ENCODE data around the gene NAT8. TPM values are rescaled to one million over a fixed set of nuclear protein-coding genes. Genes with fewer than 3 reads are reported as not detected.
"Not testable (repeated sequence)": the region's sequence is repeated elsewhere in the genome, so short reads cannot be mapped to it uniquely, and the experiment has no call there.

NAT8 gene, protein sequence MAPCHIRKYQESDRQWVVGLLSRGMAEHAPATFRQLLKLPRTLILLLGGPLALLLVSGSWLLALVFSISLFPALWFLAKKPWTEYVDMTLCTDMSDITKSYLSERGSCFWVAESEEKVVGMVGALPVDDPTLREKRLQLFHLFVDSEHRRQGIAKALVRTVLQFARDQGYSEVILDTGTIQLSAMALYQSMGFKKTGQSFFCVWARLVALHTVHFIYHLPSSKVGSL
- not detected in 2 replicates for total RNA-seq (2014; rRNA removed; shearing (Covaris generic))

DNA sequence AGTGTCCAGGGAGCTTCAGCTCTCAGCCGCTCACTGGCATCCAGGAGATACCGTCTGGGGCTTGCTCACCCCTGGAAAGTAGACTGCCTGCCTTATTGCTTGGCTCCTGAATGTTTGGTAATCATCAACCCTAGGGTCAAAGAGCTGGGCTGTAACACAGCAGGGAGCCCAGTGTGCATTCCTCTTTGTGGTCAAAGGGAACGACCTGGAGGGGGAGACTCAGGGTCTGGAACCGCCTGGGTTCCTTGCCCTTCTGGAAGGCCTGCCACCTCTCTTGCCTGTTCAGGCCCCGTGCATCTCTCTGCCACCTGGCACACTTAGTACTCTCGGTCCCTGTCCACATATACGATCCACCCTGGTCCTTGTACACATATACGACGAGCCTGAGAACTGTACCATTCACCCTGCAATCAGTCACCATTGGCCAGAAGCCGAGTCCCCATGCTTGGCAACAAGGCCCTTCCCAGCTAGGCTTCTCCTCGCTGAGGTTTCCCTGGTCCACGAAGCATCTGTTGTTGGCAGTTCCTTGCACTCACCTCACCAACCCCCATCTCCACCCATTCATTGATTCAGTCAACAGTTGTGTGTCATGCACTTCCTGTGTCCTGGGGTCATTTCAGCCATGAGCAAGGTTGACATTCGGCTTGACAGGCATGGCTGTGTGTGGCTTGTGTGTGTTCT, at the start of gene NAT8:
NAT8 (minus strand) TSS at position 85 of the 681 bp plus-strand sequence. CDS start 794 bp downstream, outside the sequence.
- no peak for DNase-seq (ENCODE audit: low spot score)

DNA sequence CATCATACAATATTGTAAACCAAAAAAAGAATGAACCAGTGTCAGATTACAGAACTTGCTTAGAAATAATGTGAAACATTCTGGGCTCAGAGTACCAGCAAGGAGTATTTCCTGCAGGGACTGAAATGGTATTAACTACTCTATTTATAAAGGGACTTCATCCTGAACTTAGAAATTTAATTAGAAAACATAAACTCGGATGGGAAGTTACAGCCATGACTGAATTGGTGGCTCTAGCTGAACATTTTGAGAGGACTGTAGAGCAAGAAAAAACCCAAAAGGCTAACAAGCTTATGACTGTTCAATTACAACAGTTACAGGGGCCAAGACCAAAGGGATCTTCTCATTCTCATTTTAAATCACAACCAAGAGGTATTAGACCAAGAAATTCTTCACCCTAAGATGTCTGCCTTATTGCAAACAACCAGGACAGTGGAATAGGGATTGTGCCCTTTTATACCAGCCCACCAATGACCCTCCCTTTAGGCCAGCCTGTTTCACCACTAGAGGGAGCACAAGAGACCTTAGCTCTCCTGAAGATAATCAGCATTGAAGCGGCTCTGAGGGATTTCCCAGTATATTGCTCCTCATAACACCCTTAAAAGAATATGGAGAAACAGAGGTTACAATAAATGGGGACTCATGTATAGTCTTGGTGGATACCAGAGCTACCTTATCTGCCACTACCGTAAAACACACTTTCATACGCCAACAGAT, 48.3 kb upstream of the NAT8 start:
- DNase-seq (ENCODE audit: low spot score), result peak; percentile 40

DNA sequence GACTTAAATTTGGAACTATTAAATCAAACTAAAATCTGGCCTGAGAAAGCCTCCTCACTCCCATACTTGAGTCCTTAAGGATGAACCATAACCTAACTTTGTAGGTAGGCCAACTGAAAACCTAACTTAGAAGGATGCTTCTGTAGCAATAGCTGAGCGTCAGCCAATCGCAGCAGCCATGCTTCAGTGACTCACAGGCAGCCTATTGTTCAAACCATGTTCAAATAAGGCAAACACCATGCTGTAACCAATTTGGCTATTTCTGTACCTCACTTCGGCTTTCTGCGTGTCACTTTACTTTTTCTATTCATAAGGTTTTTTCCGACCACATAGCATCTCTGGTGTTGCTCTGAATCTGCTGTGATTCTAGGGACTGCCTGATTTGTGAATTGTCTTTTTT, 46.3 kb upstream of the NAT8 start:
- DNase-seq (ENCODE audit: low spot score), result not testable (repeated sequence)

DNA sequence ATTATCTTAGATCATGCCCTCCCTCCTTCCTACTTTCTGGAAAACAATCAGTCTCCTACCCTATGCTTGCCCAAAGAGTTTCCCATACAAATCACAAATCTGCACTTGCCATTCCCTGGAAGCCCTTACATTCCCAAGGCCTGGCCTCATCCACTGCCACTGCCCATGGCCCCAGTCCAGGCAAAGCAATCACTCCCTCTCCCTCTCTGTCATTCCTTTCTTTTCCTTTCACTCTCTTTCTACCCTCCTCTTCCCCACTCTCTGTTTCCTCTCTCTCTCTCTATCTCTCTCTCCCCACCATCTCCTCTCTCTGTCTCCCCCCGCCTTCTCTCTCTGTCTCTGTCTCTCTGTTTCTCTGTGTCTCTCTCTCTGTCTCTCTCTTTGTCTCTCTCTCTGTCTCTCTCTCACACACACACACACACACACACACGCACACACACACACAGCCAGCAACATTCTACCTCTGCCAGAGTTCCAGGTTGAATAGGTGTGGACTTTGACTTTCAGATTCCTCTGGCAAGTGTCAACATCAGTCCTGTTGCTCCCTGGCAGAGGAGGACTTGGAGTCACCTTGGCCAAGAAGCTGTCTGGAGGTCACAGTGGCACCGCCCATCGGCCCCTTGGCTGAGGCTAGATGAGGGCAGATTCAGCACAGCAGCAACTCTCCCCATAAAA, 43.7 kb upstream of the NAT8 start:
- no peak for DNase-seq (ENCODE audit: low spot score)

DNA sequence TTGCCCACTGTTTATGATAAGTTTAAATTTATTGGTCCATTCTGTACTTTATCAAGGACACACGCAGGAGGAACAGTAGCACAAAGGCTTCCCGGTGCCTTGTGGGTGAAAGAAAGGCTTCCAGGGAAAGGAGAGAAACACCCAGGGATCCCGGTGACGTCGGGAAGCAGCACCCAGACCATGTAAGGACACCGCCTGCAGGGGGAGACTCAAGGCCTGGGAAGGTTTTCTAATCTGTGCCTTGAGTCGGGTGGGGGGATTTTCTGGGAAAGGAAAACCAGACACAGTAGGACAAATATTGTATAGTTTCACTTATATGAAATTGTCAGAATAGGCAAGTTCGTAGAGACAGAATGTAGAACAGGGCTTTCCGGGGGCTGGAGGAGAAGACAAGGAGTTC, 42.7 kb upstream of the NAT8 start:
- not testable (repeated sequence) for DNase-seq (ENCODE audit: low spot score)

DNA sequence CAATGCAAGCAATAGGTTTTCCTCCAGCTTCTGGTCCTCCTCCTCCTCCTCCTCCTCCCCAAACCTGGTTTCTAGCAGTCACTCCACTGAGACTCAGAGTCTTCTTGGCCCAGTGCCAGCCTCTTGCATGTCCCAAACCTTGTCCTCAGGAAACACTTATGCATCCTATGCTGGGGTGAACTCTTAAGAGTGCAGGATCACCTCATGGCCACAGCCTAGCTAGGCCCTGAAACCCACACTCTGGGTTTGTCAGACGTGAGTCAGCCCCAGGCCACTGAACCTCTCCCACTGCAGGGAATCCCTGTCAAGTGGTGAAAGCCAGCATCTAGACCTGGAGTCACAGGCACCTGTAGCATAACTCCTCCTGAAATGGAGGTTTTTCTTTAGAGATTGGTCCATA, 42.1 kb upstream of the NAT8 start:
- DNase-seq (ENCODE audit: low spot score), result not testable (repeated sequence)

DNA sequence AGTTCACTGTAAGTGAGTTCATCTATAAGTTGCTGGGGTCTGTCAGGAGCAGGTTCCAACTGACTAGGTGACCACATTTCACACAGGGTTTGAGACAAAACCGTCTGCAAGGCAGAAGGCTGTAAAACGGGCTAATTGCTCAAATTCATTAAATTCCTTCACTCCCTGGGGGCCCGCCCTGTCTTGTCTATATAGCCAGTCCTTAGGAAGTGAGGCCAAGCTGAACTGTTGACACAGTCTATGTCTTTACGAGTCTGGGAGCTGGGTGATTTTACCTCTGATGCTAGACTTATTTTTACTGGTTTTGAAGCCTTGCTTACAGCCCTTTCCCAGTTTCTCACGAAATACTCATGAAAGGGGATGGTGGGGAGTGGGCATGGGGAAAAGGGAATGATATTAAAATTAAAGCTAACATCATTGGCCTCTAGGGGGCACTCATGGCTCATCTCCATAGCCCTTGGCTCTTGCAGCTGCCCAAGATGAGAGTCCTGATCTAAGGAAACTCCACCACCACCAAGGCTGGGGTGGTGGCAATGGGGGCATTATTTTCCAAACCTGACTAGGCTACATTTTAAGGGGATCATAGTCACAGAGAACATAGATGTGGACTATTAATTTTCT, 37.8 kb upstream of the NAT8 start:
- DNase-seq (ENCODE audit: low spot score), result peak; percentile 58

DNA sequence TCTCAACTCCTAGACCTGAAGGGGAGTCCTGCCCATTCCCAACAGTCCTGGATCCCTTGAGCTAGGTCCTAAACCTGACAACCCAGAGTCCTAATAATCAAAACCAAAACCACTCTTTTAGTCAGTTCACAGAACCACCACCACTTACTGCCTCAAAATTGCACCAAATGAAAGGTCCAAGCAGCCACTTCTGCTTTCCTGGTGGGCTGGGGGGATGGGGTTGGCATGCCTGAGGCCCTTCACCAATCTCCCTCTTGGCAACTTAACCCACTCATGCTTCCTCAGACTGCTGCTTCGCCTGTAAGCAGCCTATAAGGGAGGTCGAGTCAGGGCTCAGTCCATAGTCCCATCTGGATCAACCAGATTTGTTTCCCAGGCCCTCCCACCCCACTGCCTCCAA, 37.0 kb upstream of the NAT8 start:
- DNase-seq (ENCODE audit: low spot score), result not testable (repeated sequence)

DNA sequence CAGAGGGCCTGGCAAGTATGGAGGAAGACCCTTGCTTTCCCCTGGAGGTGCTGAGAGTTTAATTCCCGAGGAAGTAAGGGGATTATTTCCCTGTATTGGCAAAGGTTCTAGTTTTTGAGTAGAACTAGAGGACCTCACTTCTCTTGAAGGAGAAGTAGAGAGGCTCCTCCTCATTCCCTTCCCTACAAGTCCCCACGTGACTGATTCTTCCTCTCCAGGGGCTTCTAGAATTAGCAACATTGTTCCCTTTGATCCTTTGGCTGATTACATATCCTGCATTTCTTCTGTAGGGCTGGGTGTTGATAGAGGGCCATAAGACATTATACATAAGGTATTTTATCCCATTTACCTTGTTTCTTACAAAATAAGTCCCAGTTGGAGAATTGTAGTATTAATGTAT, 35.8 kb upstream of the NAT8 start:
- DNase-seq (ENCODE audit: low spot score), result not testable (repeated sequence)

DNA sequence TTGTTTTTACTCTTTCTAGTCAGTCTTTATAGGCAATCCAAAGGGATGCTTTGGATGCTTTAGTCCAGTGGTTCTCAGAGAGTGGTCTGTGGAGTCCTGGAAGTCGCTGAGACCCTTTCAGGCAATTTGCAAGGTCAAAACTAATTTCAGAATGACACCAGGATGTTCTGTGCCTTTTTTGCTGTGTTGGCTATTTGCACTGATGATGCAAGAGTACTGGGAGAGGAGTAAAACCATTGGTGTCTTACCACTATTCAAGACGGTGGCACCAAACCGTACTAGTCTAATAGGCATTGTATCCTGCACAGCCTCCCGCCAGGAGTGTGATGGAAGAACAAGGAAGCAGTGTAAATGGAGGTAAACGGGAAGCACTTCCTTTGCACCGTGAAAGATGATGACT, 34.0 kb upstream of the NAT8 start:
- DNase-seq (ENCODE audit: low spot score), result not testable (repeated sequence)

DNA sequence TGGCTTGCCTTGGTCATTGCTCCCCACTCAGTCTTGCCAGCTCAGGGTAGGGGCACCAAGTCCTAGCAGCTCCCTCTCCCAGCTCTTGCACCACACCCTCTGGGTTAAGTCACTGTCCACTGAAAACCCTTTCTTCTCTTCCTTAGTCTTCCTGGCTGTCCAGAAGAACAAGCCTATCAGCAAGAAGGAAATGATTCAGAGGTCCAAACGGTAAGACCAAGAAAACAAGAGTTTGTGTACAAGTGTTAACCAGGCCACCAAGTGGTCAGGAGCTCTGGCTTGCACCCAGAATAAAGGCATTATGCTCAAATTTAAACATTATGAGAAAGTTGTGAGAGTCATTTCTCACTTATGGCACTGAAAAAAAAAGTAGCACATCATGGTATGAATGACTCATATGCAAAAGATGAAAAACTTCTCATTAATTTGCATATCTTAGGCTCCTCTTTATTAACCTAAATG, 32.5 kb upstream of the NAT8 start:
- DNase-seq (ENCODE audit: low spot score), result not testable (repeated sequence)

DNA sequence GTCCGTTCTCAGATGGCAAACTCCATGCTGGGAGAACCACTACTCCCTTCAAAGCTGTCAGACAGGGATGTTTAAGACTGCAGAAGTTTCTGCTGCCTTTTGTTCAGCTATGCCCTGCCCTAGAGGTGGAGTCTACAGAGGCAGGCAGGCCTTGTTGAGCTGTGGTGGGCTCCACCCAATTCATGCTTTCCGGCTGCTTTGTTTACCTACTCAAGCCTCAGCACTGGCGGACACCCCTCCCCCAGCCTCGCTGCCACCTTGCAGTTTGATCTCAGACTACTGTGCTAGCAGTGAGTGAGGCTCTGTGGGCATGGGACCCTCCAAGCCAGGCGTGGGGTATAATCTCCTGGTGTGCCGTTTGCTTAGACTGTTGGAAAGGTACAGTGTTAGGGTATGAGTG, 27.8 kb upstream of the NAT8 start:
- DNase-seq (ENCODE audit: low spot score), result not testable (repeated sequence)

DNA sequence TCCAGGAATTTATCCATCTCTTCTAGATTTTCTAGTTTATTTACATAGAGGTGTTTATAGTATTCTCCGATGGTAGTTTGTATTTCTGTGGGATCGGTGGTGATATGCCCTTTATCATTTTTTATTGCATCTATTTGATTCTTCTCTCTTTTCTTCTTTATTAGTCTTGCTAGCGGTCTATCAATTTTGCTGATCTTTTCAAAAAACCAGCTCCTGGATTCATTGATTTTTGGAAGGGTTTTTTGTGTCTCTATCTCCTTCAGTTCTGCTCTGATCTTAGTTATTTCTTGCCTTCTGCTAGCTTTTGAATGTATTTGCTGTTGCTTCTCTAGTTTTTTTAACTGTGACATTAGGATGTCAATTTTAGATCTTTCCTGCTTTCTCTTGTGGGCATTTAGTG, 25.0 kb upstream of the NAT8 start:
- not testable (repeated sequence) for DNase-seq (ENCODE audit: low spot score)

DNA sequence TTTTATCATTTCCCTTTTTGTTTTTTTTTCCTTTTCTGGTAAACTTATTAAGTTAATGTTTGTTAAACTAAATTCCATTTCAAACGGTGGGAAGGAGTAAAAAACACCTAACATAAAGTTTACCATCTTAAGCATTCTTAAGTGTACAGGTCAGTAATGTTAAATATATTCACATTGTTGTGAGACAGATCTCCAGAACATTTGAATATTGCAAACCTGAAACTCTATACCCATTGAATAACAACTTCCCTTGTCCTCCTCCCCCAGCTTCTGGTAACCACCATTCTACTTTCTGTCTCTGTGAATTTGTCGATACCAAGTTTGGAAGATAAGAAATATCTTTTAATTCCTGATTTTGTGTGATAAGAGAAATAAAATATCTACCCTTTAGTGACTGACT, 12.0 kb upstream of the NAT8 start:
- no peak for DNase-seq (ENCODE audit: low spot score)

DNA sequence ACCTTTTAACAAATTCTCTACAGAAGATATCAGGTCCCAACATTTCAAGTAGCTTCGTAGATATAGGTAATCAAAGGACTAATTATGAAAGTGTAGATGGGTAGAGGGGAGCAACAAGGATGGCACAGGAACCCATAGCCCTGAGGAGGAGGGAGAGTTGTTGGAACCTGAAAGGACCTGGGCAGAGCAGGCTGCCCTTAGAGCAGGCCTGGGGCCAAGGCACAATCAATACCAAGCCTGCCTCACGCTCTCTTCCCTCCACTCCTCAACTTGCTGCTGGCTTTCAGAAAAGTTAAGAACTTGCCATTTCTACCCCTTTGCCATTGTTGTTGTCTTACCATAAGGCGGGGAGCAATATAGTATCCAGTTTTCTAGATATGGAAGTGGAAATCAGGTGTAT, 10.1 kb upstream of the NAT8 start:
- DNase-seq (ENCODE audit: low spot score), result no peak

DNA sequence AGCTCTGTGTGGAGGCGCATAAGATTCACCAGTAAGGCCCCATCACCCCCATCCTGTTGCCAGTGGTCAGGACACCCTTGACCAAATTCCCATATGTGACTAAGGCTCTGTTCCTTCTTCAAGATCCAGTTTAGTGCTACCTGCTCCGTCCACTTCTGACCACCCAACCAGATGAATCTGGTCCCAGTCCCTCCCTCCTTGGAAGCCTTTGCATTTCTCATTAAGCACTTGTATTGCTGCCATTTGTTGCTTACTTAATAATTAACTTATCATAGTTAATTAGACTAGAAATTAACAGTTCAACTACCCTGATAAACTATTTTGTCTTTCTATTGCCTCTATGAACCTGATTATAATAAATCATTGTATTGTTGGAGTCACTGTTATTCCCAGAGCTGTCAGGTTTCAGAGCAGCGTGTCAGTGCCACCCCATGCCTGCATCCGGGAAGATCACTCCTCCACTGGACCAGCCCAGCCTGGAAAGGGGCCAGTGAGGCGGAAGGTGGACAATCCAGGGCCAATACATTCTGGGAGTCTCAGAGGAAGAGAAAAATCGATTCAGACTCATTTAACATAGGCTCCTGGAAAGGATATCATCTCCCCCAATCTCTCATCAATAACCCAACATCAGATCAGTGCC, 9.5 kb upstream of the NAT8 start:
- no peak for DNase-seq (ENCODE audit: low spot score)

DNA sequence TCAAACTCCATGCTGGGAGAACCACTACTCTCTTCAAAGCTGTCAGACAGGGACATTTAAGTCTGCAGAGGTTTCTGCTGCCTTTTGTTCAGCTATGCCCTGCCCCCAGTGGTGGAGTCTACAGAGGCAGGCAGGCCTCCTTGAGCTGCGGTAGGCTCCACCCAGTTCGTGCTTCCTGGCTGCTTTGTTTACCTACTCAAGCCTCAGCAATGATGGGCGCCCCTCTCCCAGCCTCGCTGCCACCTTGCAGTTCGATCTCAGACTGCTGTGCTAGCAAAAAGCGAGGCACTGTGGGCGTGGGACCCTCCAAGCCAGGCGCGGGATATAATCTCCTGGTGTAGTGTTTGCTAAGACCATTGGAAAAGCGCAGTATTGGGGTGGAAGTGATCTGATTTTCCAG, 5.5 kb upstream of the NAT8 start:
- DNase-seq (ENCODE audit: low spot score), result not testable (repeated sequence)

DNA sequence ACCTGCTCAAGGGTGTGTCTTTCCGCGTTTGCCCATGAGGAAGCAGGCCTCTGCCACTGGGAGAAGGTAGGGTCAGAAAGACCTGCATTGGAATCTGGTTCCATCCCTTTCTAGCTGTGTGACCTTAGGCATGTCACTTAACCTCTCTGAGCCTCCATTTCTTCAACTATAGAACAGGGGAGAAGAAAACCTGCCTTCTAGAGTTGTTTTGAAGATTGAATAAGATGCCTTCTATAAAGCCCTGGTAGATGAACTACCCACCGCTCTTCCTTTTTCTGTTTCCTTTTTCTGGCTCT, 507 bp downstream of the NAT8 start:
- DNase-seq (ENCODE audit: low spot score), result no peak

DNA sequence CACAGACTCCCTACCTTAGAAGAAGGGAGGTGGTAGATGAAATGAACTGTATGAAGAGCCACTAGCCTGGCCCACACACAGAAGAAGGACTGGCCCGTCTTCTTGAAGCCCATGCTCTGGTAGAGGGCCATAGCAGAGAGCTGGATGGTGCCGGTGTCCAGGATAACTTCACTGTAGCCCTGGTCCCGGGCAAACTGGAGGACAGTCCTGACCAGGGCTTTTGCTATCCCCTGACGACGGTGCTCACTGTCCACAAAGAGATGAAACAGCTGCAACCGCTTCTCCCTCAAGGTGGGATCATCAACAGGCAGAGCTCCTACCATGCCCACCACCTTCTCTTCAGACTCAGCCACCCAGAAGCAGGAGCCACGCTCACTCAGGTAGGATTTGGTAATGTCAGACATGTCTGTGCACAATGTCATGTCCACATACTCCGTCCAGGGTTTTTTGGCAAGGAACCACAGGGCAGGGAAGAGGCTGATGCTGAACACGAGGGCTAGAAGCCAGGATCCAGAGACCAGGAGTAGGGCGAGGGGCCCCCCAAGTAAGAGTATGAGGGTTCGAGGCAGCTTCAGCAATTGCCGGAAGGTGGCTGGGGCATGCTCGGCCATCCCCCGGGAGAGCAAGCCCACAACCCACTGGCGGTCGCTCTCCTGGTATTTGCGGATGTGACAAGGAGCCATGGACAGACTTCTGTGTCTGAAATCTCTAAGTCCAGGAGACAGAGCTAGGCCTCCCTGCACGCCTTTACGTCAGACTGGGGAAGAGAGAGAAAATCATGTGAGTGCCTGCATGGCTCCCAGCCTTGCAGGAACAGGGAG, 1.1 kb downstream of the NAT8 start:
- DNase-seq (ENCODE audit: low spot score), result no peak

DNA sequence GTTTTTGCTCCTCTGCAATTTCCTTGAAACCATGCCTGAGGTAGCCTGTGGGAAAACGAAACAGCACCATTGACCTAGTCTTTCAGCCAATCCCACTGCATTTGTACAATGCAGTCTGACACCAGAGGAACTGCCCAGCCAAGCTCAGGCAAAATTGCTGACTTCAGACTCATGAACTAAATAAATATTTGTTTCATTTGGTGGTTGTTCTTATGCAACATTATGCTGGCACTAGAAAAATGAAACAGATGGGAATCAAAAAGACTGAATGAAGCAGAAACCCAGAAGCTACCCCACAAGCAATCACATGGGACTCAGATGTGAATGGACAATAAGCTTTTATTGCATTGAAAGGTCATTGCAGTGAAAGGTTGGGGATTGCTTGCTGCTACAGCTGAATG, 1.7 kb downstream of the NAT8 start:
- DNase-seq (ENCODE audit: low spot score), result no peak

All from HT-29 (cell line).